GM10266 (cell line): Measurements from ENCODE around the gene ST3GAL5.

ENCODE experiments used
- DNase-seq: peaks from one replicate; pipeline ENCODE4 v3.0.0; 2012; ENCODE audit errors: extremely low spot score
- CTCF ChIP-seq: IDR thresholded peaks from 2 replicates; pipeline ENCODE4 v1.5.1; 2012; ENCODE audit warnings: mild to moderate bottlenecking, low read depth; ENCODE audit not compliant: control insufficient read depth, insufficient read depth; ENCODE audit errors: missing control alignments

The ST3GAL5 gene

GRCh38 chr2:85796341-85797262, 92.2 kb downstream of the ST3GAL5 start:
- DNase-seq = no peak
- TF ChIP-seq CTCF = no peak

GRCh38 chr2:85796046-85796340, 92.8 kb downstream of the ST3GAL5 start:
- DNase-seq = no peak
- TF ChIP-seq CTCF = no peak

GRCh38 chr2:85795331-85796045, 93.3 kb downstream of the ST3GAL5 start:
- no peak for DNase-seq
- TF ChIP-seq CTCF = no peak

GRCh38 chr2:85794491-85795121, 94.2 kb downstream of the ST3GAL5 start:
- DNase-seq = no peak
- no peak for TF ChIP-seq CTCF

- TF ChIP-seq CTCF = no peak
- no peak for DNase-seq
Observed at GRCh38 chr2:85794038-85794441, 94.8 kb downstream of the ST3GAL5 start.

- TF ChIP-seq CTCF = no peak
- no peak for DNase-seq
Observed at GRCh38 chr2:85793584-85793983, 95.2 kb downstream of the ST3GAL5 start.
